MM.1S (cell line): ENCODE results near the gene DHX30.
A peak's percentile ranks its signal among the peaks of the same experiment; 100 is the strongest.

Experiments
- DNase-seq: peaks from one replicate; pipeline ENCODE4 v3.0.0-alpha.2; 2015
- H2AFZ ChIP-seq: fragments of 300-600 bp; sonication (generic); 2 replicates; pipeline ENCODE4 v1.6.0; 2016; ENCODE audit warnings: antibody characterized with exemption, low read length
- H3F3A ChIP-seq: fragments of 300-600 bp; sonication (generic); 2 replicates; pipeline ENCODE4 v1.6.1; 2016; ENCODE audit warnings: mild to moderate bottlenecking, antibody characterized with exemption, low read length, moderate library complexity, mixed read lengths; ENCODE audit not compliant: insufficient read depth
- H3K27ac ChIP-seq: fragments of 300-600 bp; sonication (generic); 2 replicates; pipeline ENCODE4 v1.5.1; 2016; ENCODE audit warnings: mild to moderate bottlenecking, low read length
- H3K27me3 ChIP-seq: fragments of 300-600 bp; sonication (generic); replicated peaks from 2 replicates; pipeline ENCODE4 v1.6.0; 2016; ENCODE audit warnings: low read length; ENCODE audit not compliant: insufficient read depth
- H3K36me3 ChIP-seq: fragments of 300-600 bp; sonication (generic); replicated peaks from 2 replicates; pipeline ENCODE4 v1.6.1; 2016; ENCODE audit warnings: mild to moderate bottlenecking, low read length, mixed read lengths; ENCODE audit not compliant: insufficient read depth
- H3K4me1 ChIP-seq: fragments of 300-600 bp; sonication (generic); 2 replicates; pipeline ENCODE4 v1.6.1; 2016; ENCODE audit warnings: low read length, mixed read lengths
- H3K4me2 ChIP-seq: fragments of 300-600 bp; sonication (generic); 2 replicates; pipeline ENCODE4 v1.6.0; 2016; ENCODE audit warnings: low read depth, low read length
- H3K4me3 ChIP-seq: fragments of 300-600 bp; sonication (generic); 2 replicates; pipeline ENCODE4 v1.5.1; 2016; ENCODE audit warnings: low read length, mixed read lengths
- H3K79me2 ChIP-seq: fragments of 300-600 bp; sonication (generic); 2 replicates; pipeline ENCODE4 v1.6.1; 2016; ENCODE audit warnings: mixed run types, low read length, mixed read lengths
- H3K9ac ChIP-seq: fragments of 300-600 bp; sonication (generic); 2 replicates; pipeline ENCODE4 v1.6.1; 2016; ENCODE audit warnings: low read length, mixed read lengths
- H3K9me2 ChIP-seq: fragments of 300-600 bp; sonication (generic); replicated peaks from 2 replicates; pipeline ENCODE4 v1.6.1; 2016; ENCODE audit warnings: mild to moderate bottlenecking, low read length, mixed read lengths; ENCODE audit not compliant: insufficient read depth
- H3K9me3 ChIP-seq: fragments of 300-600 bp; sonication (generic); replicated peaks from 2 replicates; pipeline ENCODE4 v1.6.1; 2016; ENCODE audit warnings: mild to moderate bottlenecking, low read length, mixed read lengths; ENCODE audit not compliant: insufficient read depth
- H4K20me1 ChIP-seq: fragments of 300-600 bp; sonication (generic); 2 replicates; pipeline ENCODE4 v1.6.1; 2016; ENCODE audit warnings: mild to moderate bottlenecking, low read length, moderate library complexity, mixed read lengths; ENCODE audit not compliant: insufficient read depth
- CTCF ChIP-seq: fragments of 300-600 bp; sonication (generic); IDR thresholded peaks from 2 replicates; pipeline ENCODE4 v1.5.1; 2016; ENCODE audit warnings: antibody characterized with exemption, low read length, mixed read lengths
- EZH2 ChIP-seq: fragments of 300-600 bp; sonication (generic); optimal IDR thresholded peaks from 2 replicates; pipeline ENCODE3; 2017; ENCODE audit warnings: low read depth, mild to moderate bottlenecking, antibody characterized with exemption, low read length, mixed read lengths
- EZH2phosphoT487 ChIP-seq: fragments of 300-600 bp; sonication (generic); IDR thresholded peaks from 2 replicates; pipeline ENCODE4 v1.6.1; 2018; ENCODE audit warnings: antibody characterized with exemption, low read length

Gene DHX30

GRCh38 chr3:47794544-47794943 lies 8.4 kb upstream of the DHX30 start:
- Histone ChIP-seq H3K9ac (no peak overlapping the region), H3K9me2 (no peaks in the 10 kb centered on the region), H3K4me3 (no peak overlapping the region), H4K20me1 (no peaks in the 10 kb centered on the region), H3F3A (no peaks in the 10 kb centered on the region), H3K27ac (no peak overlapping the region), H2AFZ (no peak overlapping the region), H3K9me3 (no peaks in the 10 kb centered on the region), H3K79me2 (no peaks in the 10 kb centered on the region), H3K4me1 (no peaks in the 10 kb centered on the region), H3K27me3 (no peaks in the 10 kb centered on the region), H3K36me3 (no peaks in the 10 kb centered on the region), H3K4me2 (no peak overlapping the region)
- no peak for DNase-seq
- TF ChIP-seq CTCF (no peak), EZH2phosphoT487 (no peak), EZH2 (no peak)

- Histone ChIP-seq H3K79me2 (peaks cover 9% of the 10 kb centered on the region), H3K4me2 (no peak overlapping the region), H3K4me1 (peaks cover 8% of the 10 kb centered on the region), H3K9me3 (no peaks in the 10 kb centered on the region), H2AFZ (no peak overlapping the region), H3K36me3 (no peaks in the 10 kb centered on the region), H3F3A (peaks cover 5% of the 10 kb centered on the region; the same call in 1 of the 2 replicates), H3K27me3 (no peaks in the 10 kb centered on the region), H3K4me3 (no peak overlapping the region), H4K20me1 (no peaks in the 10 kb centered on the region), H3K9ac (no peak overlapping the region), H3K27ac (no peak overlapping the region), H3K9me2 (no peaks in the 10 kb centered on the region)
- TF ChIP-seq EZH2 (no peak), CTCF (peak; percentile 51)
- DNase-seq, result peak; percentile 14
Measured at GRCh38 chr3:47799733-47800132, 3.2 kb upstream of the DHX30 start.

GRCh38 chr3:47803480-47804025 lies 615 bp downstream of the DHX30 start:
- H3F3A ChIP-seq, result peaks cover 5% of the 10 kb centered on the region; the same call in 1 of the 2 replicates
- H3K27ac ChIP-seq, result peak overlapping the region; percentile 57; the same call in 1 of the 2 replicates
- H3K27me3 ChIP-seq, result no peaks in the 10 kb centered on the region
- no peaks in the 10 kb centered on the region for H3K36me3 ChIP-seq
- peak overlapping the region; percentile 95 for H3K4me2 ChIP-seq
- peak; percentile 14 for DNase-seq
- H3K4me3 ChIP-seq, result peak overlapping the region; percentile 94
- H3K4me1 ChIP-seq, result peaks cover 8% of the 10 kb centered on the region
- no peaks in the 10 kb centered on the region for H3K9me2 ChIP-seq
- TF ChIP-seq EZH2 (no peak), CTCF (no peak), EZH2phosphoT487 (no peak)
- H2AFZ ChIP-seq, result peak overlapping the region; percentile 70
- peaks cover 9% of the 10 kb centered on the region for H3K79me2 ChIP-seq
- peak overlapping the region; percentile 71 for H3K9ac ChIP-seq
- no peaks in the 10 kb centered on the region for H3K9me3 ChIP-seq
- H4K20me1 ChIP-seq, result no peaks in the 10 kb centered on the region
